OCI-M2 (cell line): ENCODE measurements around the gene CPB2.

Source experiments
- DNase-seq: peaks from one replicate; lab custom pipeline; 2025; ENCODE audit not compliant: unreplicated experiment; lab: John Stamatoyannopoulos, UW

CPB2 gene

GRCh38 chr13:46104868-46105267 is at the start of gene CPB2:
TSS of gene CPB2 (minus strand) at chr13:46105033. CDS start at chr13:46105009, 24 bp downstream.
- no peak for DNase-seq

GRCh38 chr13:46154136-46154801 is 49.4 kb upstream of the CPB2 start:
- DNase-seq: no peak

- DNase-seq: no peak
These were observed 47.9 kb upstream of the CPB2 start for GRCh38 chr13:46152627-46153328.

- no peak for DNase-seq
These were observed 45.4 kb upstream of the CPB2 start for GRCh38 chr13:46150134-46150693.

- DNase-seq: no peak
These were observed 44.7 kb upstream of the CPB2 start for GRCh38 chr13:46149272-46150133.

GRCh38 chr13:46146898-46147297 is 42.1 kb upstream of the CPB2 start:
- no peak for DNase-seq

GRCh38 chr13:46145950-46146349 is 41.1 kb upstream of the CPB2 start:
- DNase-seq: no peak

GRCh38 chr13:46145135-46145534 is 40.3 kb upstream of the CPB2 start:
- DNase-seq: no peak

GRCh38 chr13:46143184-46143701 is 38.4 kb upstream of the CPB2 start:
- DNase-seq: no peak

GRCh38 chr13:46142776-46143175 is 37.9 kb upstream of the CPB2 start:
- DNase-seq: no peak

- DNase-seq: no peak
These were observed 35.2 kb upstream of the CPB2 start for GRCh38 chr13:46140044-46140443.

GRCh38 chr13:46137627-46138317 is 32.9 kb upstream of the CPB2 start:
- DNase-seq: no peak

GRCh38 chr13:46136688-46137087 is 31.9 kb upstream of the CPB2 start:
- no peak for DNase-seq

- no peak for DNase-seq
These were observed 30.2 kb upstream of the CPB2 start for GRCh38 chr13:46134961-46135522.

- no peak for DNase-seq
These were observed 29.7 kb upstream of the CPB2 start for GRCh38 chr13:46134494-46134893.

- no peak for DNase-seq
These were observed 27.3 kb upstream of the CPB2 start for GRCh38 chr13:46132109-46132508.

- no peak for DNase-seq
These were observed 26.9 kb upstream of the CPB2 start for GRCh38 chr13:46131705-46132104.

GRCh38 chr13:46129955-46130618 is 25.3 kb upstream of the CPB2 start:
- no peak for DNase-seq

GRCh38 chr13:46129124-46129523 is 24.3 kb upstream of the CPB2 start:
- DNase-seq: no peak
